ENCODE data around the gene PRMT9.

DNA sequence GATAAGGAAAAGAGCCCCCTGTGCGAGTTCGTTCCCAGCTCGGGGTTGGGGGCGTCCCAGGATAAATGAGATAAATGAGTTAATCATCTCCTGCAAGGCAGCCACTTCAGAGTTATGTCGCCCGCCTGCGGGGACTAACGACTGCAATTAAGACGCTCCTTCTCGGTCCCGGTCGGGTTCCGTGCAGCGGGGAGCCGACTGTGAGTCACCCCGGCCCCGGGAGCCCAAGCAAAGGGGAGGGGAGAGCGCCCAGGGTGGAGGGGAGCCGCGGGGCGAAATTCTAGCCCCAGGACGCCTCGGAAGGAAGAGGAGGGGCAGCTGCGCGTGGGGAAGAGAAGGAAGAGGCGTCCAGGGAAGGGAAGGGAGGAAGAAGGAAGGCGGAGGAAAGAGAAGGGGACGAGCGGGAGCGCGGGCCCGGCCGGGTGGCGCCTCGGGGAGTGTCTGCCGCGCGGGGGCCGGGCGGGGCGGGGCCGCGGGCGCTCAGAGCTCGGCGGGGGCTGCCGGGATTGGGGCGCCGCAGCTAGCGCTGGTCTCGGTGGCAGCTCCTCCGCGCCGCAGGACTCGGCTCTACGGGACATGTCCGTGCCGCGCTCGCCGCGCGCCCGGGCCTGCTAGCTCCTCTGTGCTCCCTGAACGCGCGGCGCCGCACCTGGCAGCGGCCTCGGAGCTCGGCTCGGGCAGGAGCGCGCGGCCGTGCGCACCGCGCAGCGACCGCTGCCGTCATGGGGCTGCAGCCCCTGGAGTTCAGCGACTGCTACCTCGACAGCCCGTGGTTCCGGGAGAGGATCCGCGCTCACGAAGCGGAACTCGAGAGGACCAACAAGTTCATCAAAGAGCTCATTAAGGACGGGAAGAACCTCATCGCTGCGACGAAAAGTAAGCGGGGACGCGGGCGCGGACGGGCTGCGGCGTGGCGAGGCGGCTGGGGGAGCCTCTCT is 47.9 kb upstream of the PRMT9 start, which contains the start of gene ARHGAP10:
- TF ChIP-seq, protein P1, sequence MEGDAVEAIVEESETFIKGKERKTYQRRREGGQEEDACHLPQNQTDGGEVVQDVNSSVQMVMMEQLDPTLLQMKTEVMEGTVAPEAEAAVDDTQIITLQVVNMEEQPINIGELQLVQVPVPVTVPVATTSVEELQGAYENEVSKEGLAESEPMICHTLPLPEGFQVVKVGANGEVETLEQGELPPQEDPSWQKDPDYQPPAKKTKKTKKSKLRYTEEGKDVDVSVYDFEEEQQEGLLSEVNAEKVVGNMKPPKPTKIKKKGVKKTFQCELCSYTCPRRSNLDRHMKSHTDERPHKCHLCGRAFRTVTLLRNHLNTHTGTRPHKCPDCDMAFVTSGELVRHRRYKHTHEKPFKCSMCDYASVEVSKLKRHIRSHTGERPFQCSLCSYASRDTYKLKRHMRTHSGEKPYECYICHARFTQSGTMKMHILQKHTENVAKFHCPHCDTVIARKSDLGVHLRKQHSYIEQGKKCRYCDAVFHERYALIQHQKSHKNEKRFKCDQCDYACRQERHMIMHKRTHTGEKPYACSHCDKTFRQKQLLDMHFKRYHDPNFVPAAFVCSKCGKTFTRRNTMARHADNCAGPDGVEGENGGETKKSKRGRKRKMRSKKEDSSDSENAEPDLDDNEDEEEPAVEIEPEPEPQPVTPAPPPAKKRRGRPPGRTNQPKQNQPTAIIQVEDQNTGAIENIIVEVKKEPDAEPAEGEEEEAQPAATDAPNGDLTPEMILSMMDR (IDR thresholded peaks at IDR 0.05 in 2 of 3, conservative IDR thresholded peaks at IDR 0.05 in 1 of 3; ENCODE audit: control insufficient read depth in 2 of 3, extremely low read depth in 1 of 3, insufficient read depth in 1 of 3, low read depth in 3 of 3, low read length in 3 of 3) = no peak
- TF ChIP-seq FOS (IDR thresholded peaks at IDR 0.05; ENCODE audit: borderline replicate concordance, extremely low read depth, insufficient read length) = no peak
- TF ChIP-seq, protein P2, sequence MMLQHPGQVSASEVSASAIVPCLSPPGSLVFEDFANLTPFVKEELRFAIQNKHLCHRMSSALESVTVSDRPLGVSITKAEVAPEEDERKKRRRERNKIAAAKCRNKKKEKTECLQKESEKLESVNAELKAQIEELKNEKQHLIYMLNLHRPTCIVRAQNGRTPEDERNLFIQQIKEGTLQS (IDR thresholded peaks at IDR 0.05; ENCODE audit: borderline replicate concordance, extremely low read depth, low read depth, low read length) = no peak
- no peak for TF ChIP-seq CREM (IDR thresholded peaks at IDR 0.05; ENCODE audit: low read depth)
- peak; percentile 78 for TF ChIP-seq POLR2A (IDR thresholded peaks at IDR 0.05; ENCODE audit: low read depth, low read length)
- TF ChIP-seq WRNIP1 (IDR thresholded peaks at IDR 0.05; ENCODE audit: borderline replicate concordance, low read depth, low read length) = no peak
- TF ChIP-seq EP300 (IDR thresholded peaks at IDR 0.05; ENCODE audit: borderline replicate concordance in 1 of 2, control insufficient read depth in 1 of 2, low read depth in 2 of 2, low read length in 2 of 2) = no peak
- TF ChIP-seq, protein P3, sequence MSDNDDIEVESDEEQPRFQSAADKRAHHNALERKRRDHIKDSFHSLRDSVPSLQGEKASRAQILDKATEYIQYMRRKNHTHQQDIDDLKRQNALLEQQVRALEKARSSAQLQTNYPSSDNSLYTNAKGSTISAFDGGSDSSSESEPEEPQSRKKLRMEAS (IDR thresholded peaks at IDR 0.05; ENCODE audit: low read depth, low read length) = no peak; the same call in 1 of the 2 replicates
- TF ChIP-seq, protein P4, sequence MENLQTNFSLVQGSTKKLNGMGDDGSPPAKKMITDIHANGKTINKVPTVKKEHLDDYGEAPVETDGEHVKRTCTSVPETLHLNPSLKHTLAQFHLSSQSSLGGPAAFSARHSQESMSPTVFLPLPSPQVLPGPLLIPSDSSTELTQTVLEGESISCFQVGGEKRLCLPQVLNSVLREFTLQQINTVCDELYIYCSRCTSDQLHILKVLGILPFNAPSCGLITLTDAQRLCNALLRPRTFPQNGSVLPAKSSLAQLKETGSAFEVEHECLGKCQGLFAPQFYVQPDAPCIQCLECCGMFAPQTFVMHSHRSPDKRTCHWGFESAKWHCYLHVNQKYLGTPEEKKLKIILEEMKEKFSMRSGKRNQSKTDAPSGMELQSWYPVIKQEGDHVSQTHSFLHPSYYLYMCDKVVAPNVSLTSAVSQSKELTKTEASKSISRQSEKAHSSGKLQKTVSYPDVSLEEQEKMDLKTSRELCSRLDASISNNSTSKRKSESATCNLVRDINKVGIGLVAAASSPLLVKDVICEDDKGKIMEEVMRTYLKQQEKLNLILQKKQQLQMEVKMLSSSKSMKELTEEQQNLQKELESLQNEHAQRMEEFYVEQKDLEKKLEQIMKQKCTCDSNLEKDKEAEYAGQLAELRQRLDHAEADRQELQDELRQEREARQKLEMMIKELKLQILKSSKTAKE (IDR thresholded peaks at IDR 0.05; ENCODE audit: low read depth, poor library complexity, severe bottlenecking) = no peak
- TF ChIP-seq, protein P5, sequence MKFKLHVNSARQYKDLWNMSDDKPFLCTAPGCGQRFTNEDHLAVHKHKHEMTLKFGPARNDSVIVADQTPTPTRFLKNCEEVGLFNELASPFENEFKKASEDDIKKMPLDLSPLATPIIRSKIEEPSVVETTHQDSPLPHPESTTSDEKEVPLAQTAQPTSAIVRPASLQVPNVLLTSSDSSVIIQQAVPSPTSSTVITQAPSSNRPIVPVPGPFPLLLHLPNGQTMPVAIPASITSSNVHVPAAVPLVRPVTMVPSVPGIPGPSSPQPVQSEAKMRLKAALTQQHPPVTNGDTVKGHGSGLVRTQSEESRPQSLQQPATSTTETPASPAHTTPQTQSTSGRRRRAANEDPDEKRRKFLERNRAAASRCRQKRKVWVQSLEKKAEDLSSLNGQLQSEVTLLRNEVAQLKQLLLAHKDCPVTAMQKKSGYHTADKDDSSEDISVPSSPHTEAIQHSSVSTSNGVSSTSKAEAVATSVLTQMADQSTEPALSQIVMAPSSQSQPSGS (IDR thresholded peaks at IDR 0.05; ENCODE audit: low read length) = no peak
- TF ChIP-seq, protein P6, sequence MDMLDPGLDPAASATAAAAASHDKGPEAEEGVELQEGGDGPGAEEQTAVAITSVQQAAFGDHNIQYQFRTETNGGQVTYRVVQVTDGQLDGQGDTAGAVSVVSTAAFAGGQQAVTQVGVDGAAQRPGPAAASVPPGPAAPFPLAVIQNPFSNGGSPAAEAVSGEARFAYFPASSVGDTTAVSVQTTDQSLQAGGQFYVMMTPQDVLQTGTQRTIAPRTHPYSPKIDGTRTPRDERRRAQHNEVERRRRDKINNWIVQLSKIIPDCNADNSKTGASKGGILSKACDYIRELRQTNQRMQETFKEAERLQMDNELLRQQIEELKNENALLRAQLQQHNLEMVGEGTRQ (IDR thresholded peaks at IDR 0.05; ENCODE audit: borderline replicate concordance, low read depth, low read length) = no peak
- TF ChIP-seq EZH2 (IDR thresholded peaks at IDR 0.05; ENCODE audit: borderline replicate concordance, control insufficient read depth, low read depth, low read length) = no peak
- TF ChIP-seq, protein P7, sequence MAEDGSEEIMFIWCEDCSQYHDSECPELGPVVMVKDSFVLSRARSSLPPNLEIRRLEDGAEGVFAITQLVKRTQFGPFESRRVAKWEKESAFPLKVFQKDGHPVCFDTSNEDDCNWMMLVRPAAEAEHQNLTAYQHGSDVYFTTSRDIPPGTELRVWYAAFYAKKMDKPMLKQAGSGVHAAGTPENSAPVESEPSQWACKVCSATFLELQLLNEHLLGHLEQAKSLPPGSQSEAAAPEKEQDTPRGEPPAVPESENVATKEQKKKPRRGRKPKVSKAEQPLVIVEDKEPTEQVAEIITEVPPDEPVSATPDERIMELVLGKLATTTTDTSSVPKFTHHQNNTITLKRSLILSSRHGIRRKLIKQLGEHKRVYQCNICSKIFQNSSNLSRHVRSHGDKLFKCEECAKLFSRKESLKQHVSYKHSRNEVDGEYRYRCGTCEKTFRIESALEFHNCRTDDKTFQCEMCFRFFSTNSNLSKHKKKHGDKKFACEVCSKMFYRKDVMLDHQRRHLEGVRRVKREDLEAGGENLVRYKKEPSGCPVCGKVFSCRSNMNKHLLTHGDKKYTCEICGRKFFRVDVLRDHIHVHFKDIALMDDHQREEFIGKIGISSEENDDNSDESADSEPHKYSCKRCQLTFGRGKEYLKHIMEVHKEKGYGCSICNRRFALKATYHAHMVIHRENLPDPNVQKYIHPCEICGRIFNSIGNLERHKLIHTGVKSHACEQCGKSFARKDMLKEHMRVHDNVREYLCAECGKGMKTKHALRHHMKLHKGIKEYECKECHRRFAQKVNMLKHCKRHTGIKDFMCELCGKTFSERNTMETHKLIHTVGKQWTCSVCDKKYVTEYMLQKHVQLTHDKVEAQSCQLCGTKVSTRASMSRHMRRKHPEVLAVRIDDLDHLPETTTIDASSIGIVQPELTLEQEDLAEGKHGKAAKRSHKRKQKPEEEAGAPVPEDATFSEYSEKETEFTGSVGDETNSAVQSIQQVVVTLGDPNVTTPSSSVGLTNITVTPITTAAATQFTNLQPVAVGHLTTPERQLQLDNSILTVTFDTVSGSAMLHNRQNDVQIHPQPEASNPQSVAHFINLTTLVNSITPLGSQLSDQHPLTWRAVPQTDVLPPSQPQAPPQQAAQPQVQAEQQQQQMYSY (CRISPR knock-in tag; IDR thresholded peaks at IDR 0.05) = no peak

Data from GM12878 (cell line).